ENCODE results near the gene TRRAP.

- TF ChIP-seq CTCF (IDR thresholded peaks at IDR 0.05; ENCODE audit: low read depth, low read length, missing input control), result no peak
- no peak for TF ChIP-seq GABPA (IDR thresholded peaks at IDR 0.05 in 1 of 2, conservative IDR thresholded peaks at IDR 0.05 in 1 of 2)
- no peak for TF ChIP-seq RAD21 (IDR thresholded peaks at IDR 0.05)
- no peak for TF ChIP-seq ATF3 (IDR thresholded peaks at IDR 0.05)
- TF ChIP-seq REST (IDR thresholded peaks at IDR 0.05), result no peak
Measured at GRCh38 chr7:99012722-99013121, 134.4 kb downstream of the TRRAP start.
